Heart right ventricle (tissue), 16 donors: ENCODE measurements around the gene OR5J2. TPM values are rescaled to one million over a fixed set of nuclear protein-coding genes. Genes with fewer than 3 reads are reported as not detected.
"Not testable (repeated sequence)": the region's sequence is repeated elsewhere in the genome, so short reads cannot be mapped to it uniquely, and the experiment has no call there.

Experiments
- ATAC-seq, 8 donors: fragments of 200-7000 bp; cut with Tn5 transposase; one replicate each; pipeline ENCODE4 v1.9.1; 2020; ENCODE audit warnings: mild to moderate bottlenecking in 8 of 8, moderate library complexity in 8 of 8, moderate number of reproducible peaks in 1 of 8
- DNase-seq, 2 donors: peaks; one replicate each; pipeline ENCODE4 v3.0.0-alpha.2; 2020
- H3K27ac ChIP-seq, 10 donors: fragments of 200-600 bp; sonication (generic) in 2 of 10; one replicate each; pipeline versions ENCODE4 v1.5.0 to v1.8.0; 2020 to 2022; ENCODE audit warnings: mild to moderate bottlenecking in 3 of 10
- H3K27me3 ChIP-seq, 7 donors: fragments of 200-600 bp; one replicate each; pipeline ENCODE4 v1.8.0; 2021 to 2022; ENCODE audit warnings: mild to moderate bottlenecking in 2 of 7
- H3K36me3 ChIP-seq, 9 donors: fragments of 200-600 bp; sonication (generic) in 1 of 9; one replicate each; pipeline versions ENCODE4 v1.5.0 to v1.8.0; 2020 to 2022; ENCODE audit warnings: mild to moderate bottlenecking in 2 of 9
- H3K4me1 ChIP-seq, 9 donors: fragments of 200-600 bp; sonication (generic) in 1 of 9; one replicate each; pipeline versions ENCODE4 v1.5.0 to v1.8.0; 2020 to 2022; ENCODE audit warnings: mild to moderate bottlenecking in 4 of 9
- H3K4me3 ChIP-seq, 10 donors: fragments of 200-600 bp; sonication (generic) in 2 of 10; one replicate each; pipeline versions ENCODE4 v1.5.0 to v1.8.0; 2020 to 2022; ENCODE audit warnings: mild to moderate bottlenecking in 7 of 10, moderate library complexity in 2 of 10
- H3K9me3 ChIP-seq, 11 donors: fragments of 200-600 bp in 10 of 11; sonication (generic) in 2 of 11; one replicate each; pipeline versions ENCODE4 v1.5.0 to v1.8.0; 2013 to 2022; ENCODE audit warnings: mild to moderate bottlenecking in 2 of 11, control low read depth in 1 of 11, moderate library complexity in 1 of 11
- WGBS, 2 donors: extraction: QIAGEN DNeasy Blood & Tissue Kit; methylation state at CpG; one replicate each; pipeline ENCODE4 v1.1.7; 2013; ENCODE audit warnings: inconsistent platforms in 1 of 2; 5-methylcytosine and 5-hydroxymethylcytosine counted together
- intact Hi-C, 10 donors: fragments of 100-400 bp; cut with DNase I; formaldehyde crosslinking; loops; one replicate each; pipeline versions ENCODE4 v1.11.1 to v1.14.2; 2022
- polyA plus RNA-seq, 2 donors: library from polyadenylated mRNA; stranded (reverse); fragments of 200-250 nt; gene quantifications; one replicate each; pipeline ENCODE4 v1.2.3, GENCODE V29; 2013
- total RNA-seq, 10 donors: library from RNA; stranded (reverse); fragmentation: NEBNext Ultra II Directional in 3 of 10; extraction: Animal tissue kit (Norgen Biotek cat#: 25700) in 3 of 10; gene quantifications; one replicate each; pipeline versions ENCODE4 v1.2.1 to v1.2.4, GENCODE V29; 2021 to 2023
- TF ChIP-seq, protein P1 (sequence below), 9 donors: fragments of 200-600 bp; sonication (generic) in 2 of 9; IDR thresholded peaks; one replicate each; pipeline versions ENCODE4 v1.5.0 to v1.8.0; 2021 to 2022; ENCODE audit warnings: antibody characterized with exemption in 9 of 9, mild to moderate bottlenecking in 5 of 9, moderate library complexity in 1 of 9
- donor health status: Arrhythmogenic right ventricular cardiomyopathy.
- donor health status: ischemic (EF 13 %, LVEDD 7.1; RV severe dilation, severe dysfunction).
- donor health status: healthy with polysubstance abuse.
- donor health status: DM: no; HTN: yes; CAD: no.
- donor health status: DM: no; HTN: no; CAD: no.
- donor health status: ischemic (EF 25% LVEDD 6.9; RV normal size, moderate dysfunction).
- donor health status: ischemic (EF 25% LVEDD 5.7; RV mildly dilated, moderate dysfunction).
- donor health status: healthy.
- donor health status: DM: yes; HTN: yes; CAD: no.
- donor health status: Ischemic cardiomyopathy.
- donor health status: ischemic (EF 35%, LVEDD 5.7; RV mildly dilated, moderate dysfunction).
- donor health status: nonischemic (EF 11% LVEDD 7.7; RV severe dilation, severe dysfunction).
- donor health status: DM: yes; HTN: yes; CAD: no.
- donor health status: PGD.
- donor health status: ischemic (EF 29% LVEDD 5.4; RV normal size, mild dysfunction).
- donor health status: nonischemic (EF 23%, LVEDD 6.1; RV moderate dilation, normal function).

Gene OR5J2
- total and polyA plus RNA-seq, 12 donors, result not detected

GRCh38 chr11:56214537-56214936 lies 38.1 kb downstream of the OR5J2 start:
- WGBS, 2 donors, result 64 to 65% methylated on average over 2 of the region's 2 CpGs
- no peak overlapping the region for H3K4me3 ChIP-seq
- DNase-seq (no peak), ATAC-seq (no peak)
- H3K27ac ChIP-seq, result no peak overlapping the region
- TF ChIP-seq, protein P1, sequence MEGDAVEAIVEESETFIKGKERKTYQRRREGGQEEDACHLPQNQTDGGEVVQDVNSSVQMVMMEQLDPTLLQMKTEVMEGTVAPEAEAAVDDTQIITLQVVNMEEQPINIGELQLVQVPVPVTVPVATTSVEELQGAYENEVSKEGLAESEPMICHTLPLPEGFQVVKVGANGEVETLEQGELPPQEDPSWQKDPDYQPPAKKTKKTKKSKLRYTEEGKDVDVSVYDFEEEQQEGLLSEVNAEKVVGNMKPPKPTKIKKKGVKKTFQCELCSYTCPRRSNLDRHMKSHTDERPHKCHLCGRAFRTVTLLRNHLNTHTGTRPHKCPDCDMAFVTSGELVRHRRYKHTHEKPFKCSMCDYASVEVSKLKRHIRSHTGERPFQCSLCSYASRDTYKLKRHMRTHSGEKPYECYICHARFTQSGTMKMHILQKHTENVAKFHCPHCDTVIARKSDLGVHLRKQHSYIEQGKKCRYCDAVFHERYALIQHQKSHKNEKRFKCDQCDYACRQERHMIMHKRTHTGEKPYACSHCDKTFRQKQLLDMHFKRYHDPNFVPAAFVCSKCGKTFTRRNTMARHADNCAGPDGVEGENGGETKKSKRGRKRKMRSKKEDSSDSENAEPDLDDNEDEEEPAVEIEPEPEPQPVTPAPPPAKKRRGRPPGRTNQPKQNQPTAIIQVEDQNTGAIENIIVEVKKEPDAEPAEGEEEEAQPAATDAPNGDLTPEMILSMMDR (IDR thresholded peaks at IDR 0.05), result no peak
- no peaks in the 10 kb centered on the region for H3K27me3 ChIP-seq
- intact Hi-C loops, result no loop called here
- H3K36me3 ChIP-seq, result no peaks in the 10 kb centered on the region
- H3K9me3 ChIP-seq, result peaks cover 0 to 27% (median 8%) of the 10 kb centered on the region in 11 donors
- H3K4me1 ChIP-seq, result no peaks in the 10 kb centered on the region

DNA sequence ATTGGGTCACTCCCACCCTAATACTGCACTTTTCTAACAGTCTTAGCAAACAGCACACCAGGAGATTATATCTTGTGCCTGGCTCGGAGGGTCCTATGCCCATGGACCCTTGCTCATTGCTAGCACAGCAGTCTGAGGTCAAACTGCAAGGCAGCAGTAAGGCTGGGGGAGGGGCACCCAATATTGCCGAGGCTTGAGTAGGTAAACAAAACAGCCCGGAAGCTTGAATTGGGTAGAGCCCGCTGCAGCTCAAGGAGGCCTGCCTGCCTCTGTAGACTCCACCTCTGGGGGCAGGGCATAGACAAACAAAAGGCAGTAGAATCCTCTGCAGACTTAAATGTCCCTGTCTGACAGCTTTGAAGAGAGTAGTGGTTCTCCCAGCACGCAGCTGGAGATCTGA lies 43.3 kb downstream of the OR5J2 start:
- H3K4me3 ChIP-seq, H3K27ac ChIP-seq, DNase-seq, ATAC-seq, H3K4me1 ChIP-seq, H3K36me3 ChIP-seq, intact Hi-C loops, H3K27me3 ChIP-seq: not testable (repeated sequence)
- 79 to 80% methylated on average over 5 of the region's 5 CpGs for WGBS, 2 donors
- peaks cover 0 to 41% (median 8%) of the 10 kb centered on the region in 11 donors for H3K9me3 ChIP-seq

Other genes with a start within 250 kb of the OR5J2 start
- not detected for gene OR5I1, start 240.2 kb upstream of the OR5J2 start, total RNA-seq
- not detected for gene OR5I1, start 240.2 kb upstream of the OR5J2 start, polyA plus RNA-seq
- not detected for gene OR10AG1, start 206.7 kb upstream of the OR5J2 start, total RNA-seq
- not detected for gene OR10AG1, start 206.7 kb upstream of the OR5J2 start, polyA plus RNA-seq
- gene OR5F1, start 182.0 kb upstream of the OR5J2 start, total RNA-seq, result not detected
- not detected for gene OR5F1, start 182.0 kb upstream of the OR5J2 start, polyA plus RNA-seq
- gene OR5AS1, start 149.0 kb upstream of the OR5J2 start, total RNA-seq, result not detected
- not detected for gene OR5AS1, start 149.0 kb upstream of the OR5J2 start, polyA plus RNA-seq
- gene OR8I2, start 83.3 kb upstream of the OR5J2 start, total RNA-seq, result not detected
- not detected for gene OR8I2, start 83.3 kb upstream of the OR5J2 start, polyA plus RNA-seq
- gene OR8H2, start 72.9 kb upstream of the OR5J2 start, total RNA-seq, result not detected
- gene OR8H2, start 72.9 kb upstream of the OR5J2 start, polyA plus RNA-seq, result not detected
- not detected for gene OR8H3, start 54.2 kb upstream of the OR5J2 start, total RNA-seq
- gene OR8H3, start 54.2 kb upstream of the OR5J2 start, polyA plus RNA-seq, result not detected
- not detected for gene OR8J3, start 36.4 kb upstream of the OR5J2 start, total RNA-seq
- not detected for gene OR8J3, start 36.4 kb upstream of the OR5J2 start, polyA plus RNA-seq
- gene OR8K5, start 16.3 kb upstream of the OR5J2 start, total RNA-seq, result not detected
- gene OR8K5, start 16.3 kb upstream of the OR5J2 start, polyA plus RNA-seq, result not detected
- not detected for gene OR5T2, start 57.6 kb downstream of the OR5J2 start, total RNA-seq
- not detected for gene OR5T2, start 57.6 kb downstream of the OR5J2 start, polyA plus RNA-seq
- gene OR5T3, start 75.6 kb downstream of the OR5J2 start, total RNA-seq, result not detected
- not detected for gene OR5T3, start 75.6 kb downstream of the OR5J2 start, polyA plus RNA-seq
- gene OR5T1, start 97.5 kb downstream of the OR5J2 start, total RNA-seq, result not detected
- gene OR5T1, start 97.5 kb downstream of the OR5J2 start, polyA plus RNA-seq, result not detected
- not detected for gene OR8H1, start 115.6 kb downstream of the OR5J2 start, total RNA-seq
- gene OR8H1, start 115.6 kb downstream of the OR5J2 start, polyA plus RNA-seq, result not detected
- not detected for gene OR8K3, start 138.5 kb downstream of the OR5J2 start, total RNA-seq
- not detected for gene OR8K3, start 138.5 kb downstream of the OR5J2 start, polyA plus RNA-seq
- not detected for gene OR8K1, start 169.4 kb downstream of the OR5J2 start, total RNA-seq
- gene OR8K1, start 169.4 kb downstream of the OR5J2 start, polyA plus RNA-seq, result not detected
- not detected for gene OR8J1, start 177.7 kb downstream of the OR5J2 start, total RNA-seq
- gene OR8J1, start 177.7 kb downstream of the OR5J2 start, polyA plus RNA-seq, result not detected
- gene OR8U1, start 199.0 kb downstream of the OR5J2 start, total RNA-seq, result not detected
- gene OR8U1, start 199.0 kb downstream of the OR5J2 start, polyA plus RNA-seq, result not detected
- not detected for gene OR5AL1, start 236.1 kb downstream of the OR5J2 start, total RNA-seq
- not detected for gene OR5AL1, start 236.1 kb downstream of the OR5J2 start, polyA plus RNA-seq